DND-41 (cell line): Measurements from ENCODE around the gene ITGAX.

Experiments used
- ATAC-seq: fragments of 200-7000 bp; cut with Tn5 transposase; 3 replicates; pipeline ENCODE4 v1.9.1; 2021; ENCODE audit warnings: low read depth; ENCODE audit not compliant: insufficient read depth
- DNase-seq: peaks from one replicate; pipeline ENCODE4 v3.0.0-alpha.2; 2020
- H2AFZ ChIP-seq: 2 replicates; pipeline ENCODE4 v1.6.0; 2012; ENCODE audit warnings: low read depth, low read length
- H3K27ac ChIP-seq: 2 replicates; pipeline ENCODE4 v1.5.1; 2012; ENCODE audit warnings: low read length, inconsistent platforms
- H3K27me3 ChIP-seq: fragments of 200-600 bp; sonication (generic); 2 replicates; pipeline ENCODE4 v1.6.0; 2012; ENCODE audit warnings: low read length, mild to moderate bottlenecking, inconsistent platforms; ENCODE audit not compliant: insufficient read depth, poor library complexity
- H3K36me3 ChIP-seq: 2 replicates; pipeline ENCODE4 v1.5.1; 2012; ENCODE audit warnings: low read length, inconsistent platforms; ENCODE audit not compliant: insufficient read depth
- H3K4me1 ChIP-seq: 2 replicates; pipeline ENCODE4 v1.5.1; 2012; ENCODE audit warnings: mild to moderate bottlenecking, low read length; ENCODE audit not compliant: insufficient read depth
- H3K4me2 ChIP-seq: 2 replicates; pipeline ENCODE4 v1.6.0; 2012; ENCODE audit warnings: mild to moderate bottlenecking, moderate library complexity, low read length, inconsistent platforms; ENCODE audit not compliant: insufficient read depth
- H3K4me3 ChIP-seq, 2 experiments: fragments of 200-600 bp in 1 of 2; shearing (Covaris generic) in 1 of 2; 2 replicates each; pipeline ENCODE4 v1.5.1; 2012 to 2016; ENCODE audit warnings: inconsistent platforms in 2 of 2, low read length in 2 of 2, mild to moderate bottlenecking in 2 of 2, low read depth in 1 of 2, moderate library complexity in 1 of 2
- H3K79me2 ChIP-seq: 2 replicates; pipeline ENCODE4 v1.6.0; 2012; ENCODE audit warnings: low read length, inconsistent platforms; ENCODE audit not compliant: insufficient read depth
- H3K9ac ChIP-seq: 2 replicates; pipeline ENCODE4 v1.6.0; 2012; ENCODE audit warnings: low read depth, mild to moderate bottlenecking, inconsistent platforms, low read length, moderate library complexity
- H3K9me3 ChIP-seq: 2 replicates; pipeline ENCODE4 v1.5.1; 2012; ENCODE audit warnings: low read length, moderate library complexity, mild to moderate bottlenecking, inconsistent platforms; ENCODE audit not compliant: insufficient read depth, severe bottlenecking
- H4K20me1 ChIP-seq: 2 replicates; pipeline ENCODE4 v1.6.0; 2012; ENCODE audit warnings: low read length; ENCODE audit not compliant: insufficient read depth
- EZH2 ChIP-seq: IDR thresholded peaks from 3 replicates; pipeline ENCODE4 v1.6.1; 2012; ENCODE audit warnings: borderline replicate concordance, low read depth, mild to moderate bottlenecking, moderate library complexity, low read length, inconsistent platforms; ENCODE audit not compliant: severe bottlenecking
- TF ChIP-seq, protein P1 (sequence below): IDR thresholded peaks from 2 replicates; pipeline ENCODE4 v1.5.1; 2012; ENCODE audit warnings: borderline replicate concordance, low read length, moderate library complexity, mild to moderate bottlenecking; ENCODE audit not compliant: poor library complexity, severe bottlenecking; ENCODE audit errors: extremely low read depth

The ITGAX gene

DNA sequence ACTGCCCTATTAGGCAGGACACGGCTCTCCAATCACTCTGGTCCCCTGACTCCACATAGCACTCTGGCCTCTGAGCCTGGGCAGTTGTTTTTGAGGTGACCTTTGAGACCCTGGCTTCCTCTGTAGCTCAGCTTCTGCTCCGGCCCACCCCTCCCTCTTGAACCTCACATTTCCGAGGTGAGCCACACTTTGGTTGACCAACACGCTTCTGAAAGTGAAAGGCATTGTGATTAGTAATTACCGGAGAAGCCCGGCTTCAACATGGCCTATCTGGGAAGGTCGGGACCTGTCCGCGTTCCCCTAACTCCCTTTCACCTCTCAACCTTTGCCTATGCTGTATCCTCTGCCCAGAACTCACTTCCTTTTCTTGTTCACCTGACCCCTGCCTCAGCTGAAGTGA, 10.3 kb upstream of the ITGAX start:
- no peaks in the 10 kb centered on the region for H3K27me3 ChIP-seq
- no peak overlapping the region for H3K27ac ChIP-seq
- no peaks in the 10 kb centered on the region for H3K4me1 ChIP-seq
- H4K20me1 ChIP-seq = no peaks in the 10 kb centered on the region; the same call in 1 of the 2 replicates
- no peak overlapping the region for H3K9ac ChIP-seq
- no peak for DNase-seq
- H2AFZ ChIP-seq = no peak overlapping the region
- H3K36me3 ChIP-seq = no peaks in the 10 kb centered on the region
- no peak for ATAC-seq
- H3K4me3 ChIP-seq = no peak overlapping the region
- no peaks in the 10 kb centered on the region for H3K9me3 ChIP-seq
- H3K4me2 ChIP-seq = no peak overlapping the region
- no peak for TF ChIP-seq EZH2
- TF ChIP-seq, protein P1, sequence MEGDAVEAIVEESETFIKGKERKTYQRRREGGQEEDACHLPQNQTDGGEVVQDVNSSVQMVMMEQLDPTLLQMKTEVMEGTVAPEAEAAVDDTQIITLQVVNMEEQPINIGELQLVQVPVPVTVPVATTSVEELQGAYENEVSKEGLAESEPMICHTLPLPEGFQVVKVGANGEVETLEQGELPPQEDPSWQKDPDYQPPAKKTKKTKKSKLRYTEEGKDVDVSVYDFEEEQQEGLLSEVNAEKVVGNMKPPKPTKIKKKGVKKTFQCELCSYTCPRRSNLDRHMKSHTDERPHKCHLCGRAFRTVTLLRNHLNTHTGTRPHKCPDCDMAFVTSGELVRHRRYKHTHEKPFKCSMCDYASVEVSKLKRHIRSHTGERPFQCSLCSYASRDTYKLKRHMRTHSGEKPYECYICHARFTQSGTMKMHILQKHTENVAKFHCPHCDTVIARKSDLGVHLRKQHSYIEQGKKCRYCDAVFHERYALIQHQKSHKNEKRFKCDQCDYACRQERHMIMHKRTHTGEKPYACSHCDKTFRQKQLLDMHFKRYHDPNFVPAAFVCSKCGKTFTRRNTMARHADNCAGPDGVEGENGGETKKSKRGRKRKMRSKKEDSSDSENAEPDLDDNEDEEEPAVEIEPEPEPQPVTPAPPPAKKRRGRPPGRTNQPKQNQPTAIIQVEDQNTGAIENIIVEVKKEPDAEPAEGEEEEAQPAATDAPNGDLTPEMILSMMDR = no peak
- no peaks in the 10 kb centered on the region for H3K79me2 ChIP-seq

DNA sequence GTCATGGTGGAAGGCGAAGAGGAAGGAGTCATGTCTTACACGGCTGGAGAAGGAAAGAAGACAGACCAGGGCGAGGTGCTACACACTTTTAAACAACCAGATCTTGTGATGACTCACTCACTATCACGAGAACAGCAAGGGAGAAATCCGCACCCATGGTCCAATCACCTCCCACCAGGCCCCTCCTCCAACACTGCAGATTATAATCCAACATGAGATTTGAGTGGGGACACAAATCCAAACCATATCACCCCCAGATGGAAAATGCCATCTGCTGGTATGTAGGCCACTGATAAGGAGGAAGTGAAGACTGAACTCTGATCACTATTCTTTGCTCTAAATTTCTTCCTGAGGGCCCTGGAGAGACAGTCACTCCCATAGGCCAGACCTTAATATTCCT, 7.5 kb upstream of the ITGAX start:
- no peaks in the 10 kb centered on the region; the same call in 1 of the 2 replicates for H4K20me1 ChIP-seq

DNA sequence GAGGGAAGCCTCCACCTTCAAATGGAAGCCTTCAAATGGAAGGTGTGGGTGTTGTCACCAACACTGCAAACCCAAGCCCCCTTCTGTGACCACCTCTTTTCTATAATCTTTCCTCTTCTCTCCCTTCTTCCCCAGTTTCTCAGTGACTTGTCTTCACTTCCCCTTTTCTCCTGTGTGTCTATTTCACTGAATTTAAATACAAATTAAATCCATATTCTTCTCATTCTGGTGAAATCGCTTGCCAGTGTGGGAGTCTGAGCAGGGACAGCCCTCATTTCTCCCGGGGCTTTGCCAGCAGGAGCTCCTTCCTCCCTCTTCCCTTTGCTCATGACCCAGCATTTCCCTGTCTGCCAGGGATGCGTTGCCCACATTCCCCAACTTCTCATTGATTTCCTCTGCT, 6.4 kb upstream of the ITGAX start:
- no peak overlapping the region for H3K9ac ChIP-seq
- H3K4me3 ChIP-seq = no peak overlapping the region
- H3K4me1 ChIP-seq = no peaks in the 10 kb centered on the region
- no peak for ATAC-seq
- H3K4me2 ChIP-seq = no peak overlapping the region
- H3K79me2 ChIP-seq = no peaks in the 10 kb centered on the region
- no peak overlapping the region for H2AFZ ChIP-seq
- H3K9me3 ChIP-seq = no peaks in the 10 kb centered on the region
- no peaks in the 10 kb centered on the region; the same call in 1 of the 2 replicates for H4K20me1 ChIP-seq
- no peaks in the 10 kb centered on the region for H3K27me3 ChIP-seq
- DNase-seq = no peak
- TF ChIP-seq, protein P1 = no peak
- no peak for TF ChIP-seq EZH2
- H3K27ac ChIP-seq = no peak overlapping the region
- no peaks in the 10 kb centered on the region for H3K36me3 ChIP-seq

More for the DNA sequence above, 7.5 kb upstream of the ITGAX start:
- no peaks in the 10 kb centered on the region for H3K79me2 ChIP-seq
- H3K9me3 ChIP-seq = no peaks in the 10 kb centered on the region
- no peak overlapping the region for H3K9ac ChIP-seq
- H3K27me3 ChIP-seq = no peaks in the 10 kb centered on the region
- H3K4me2 ChIP-seq = no peak overlapping the region
- H3K4me3 ChIP-seq = no peak overlapping the region
- H3K27ac ChIP-seq = no peak overlapping the region
- H3K36me3 ChIP-seq = no peaks in the 10 kb centered on the region
- H3K4me1 ChIP-seq = no peaks in the 10 kb centered on the region
- no peak for ATAC-seq
- no peak for DNase-seq
- no peak overlapping the region for H2AFZ ChIP-seq
- TF ChIP-seq EZH2 = no peak
- TF ChIP-seq, protein P1 = no peak
